ENCODE measurements around the gene TNFRSF8.

DNA sequence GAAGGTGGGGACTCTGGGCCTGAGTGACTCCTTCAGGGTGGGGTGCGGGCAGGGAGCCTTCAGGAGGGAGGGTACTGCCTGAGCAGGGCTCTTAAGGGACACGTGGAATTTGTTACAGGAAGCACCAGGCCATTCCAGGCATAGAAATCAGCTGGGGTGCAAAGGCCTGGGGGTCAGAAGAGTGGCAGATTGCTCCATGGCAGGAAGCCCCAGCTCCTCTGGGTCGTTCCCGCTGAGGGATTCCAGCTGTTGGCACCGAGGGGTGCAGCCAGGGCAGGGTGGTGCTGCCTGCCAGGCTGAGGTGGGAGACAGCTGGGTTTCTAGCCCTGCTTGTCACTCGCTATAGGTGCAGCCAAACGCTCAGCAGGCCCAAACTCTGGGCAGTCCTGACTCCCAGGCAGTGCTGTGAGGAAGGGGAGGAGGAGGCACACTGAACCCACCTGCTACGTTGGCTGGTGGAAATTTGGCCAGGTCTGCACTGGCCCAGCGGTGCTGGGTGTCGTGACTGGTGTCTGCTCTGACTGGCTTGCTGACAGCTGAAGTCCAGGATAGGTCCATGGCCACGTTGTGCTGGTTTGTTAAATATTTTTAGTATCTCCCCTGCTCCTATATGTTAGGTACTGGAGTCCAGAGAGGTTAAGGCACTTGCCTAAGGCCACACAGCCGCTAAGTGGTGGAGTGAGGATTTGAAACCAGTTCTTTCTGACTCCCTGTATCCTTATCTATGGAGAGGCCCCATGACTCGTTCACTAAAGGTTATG lies 123.0 kb downstream of the TNFRSF8 start:
- TF ChIP-seq EP300 (IDR thresholded peaks at IDR 0.05; ENCODE audit: borderline replicate concordance in 1 of 2, low read depth in 1 of 2, low read length in 1 of 2) (no peak), SMC3 (IDR thresholded peaks at IDR 0.05; ENCODE audit: low read depth, low read length) (no peak), GABPA (IDR thresholded peaks at IDR 0.05; ENCODE audit: low read depth) (no peak), EZH2phosphoT487 (IDR thresholded peaks at IDR 0.05; ENCODE audit: borderline replicate concordance, low read depth) (no peak), CHD2 (IDR thresholded peaks at IDR 0.05; ENCODE audit: low read length, partially characterized antibody) (no peak)
- TF ChIP-seq, protein P1, sequence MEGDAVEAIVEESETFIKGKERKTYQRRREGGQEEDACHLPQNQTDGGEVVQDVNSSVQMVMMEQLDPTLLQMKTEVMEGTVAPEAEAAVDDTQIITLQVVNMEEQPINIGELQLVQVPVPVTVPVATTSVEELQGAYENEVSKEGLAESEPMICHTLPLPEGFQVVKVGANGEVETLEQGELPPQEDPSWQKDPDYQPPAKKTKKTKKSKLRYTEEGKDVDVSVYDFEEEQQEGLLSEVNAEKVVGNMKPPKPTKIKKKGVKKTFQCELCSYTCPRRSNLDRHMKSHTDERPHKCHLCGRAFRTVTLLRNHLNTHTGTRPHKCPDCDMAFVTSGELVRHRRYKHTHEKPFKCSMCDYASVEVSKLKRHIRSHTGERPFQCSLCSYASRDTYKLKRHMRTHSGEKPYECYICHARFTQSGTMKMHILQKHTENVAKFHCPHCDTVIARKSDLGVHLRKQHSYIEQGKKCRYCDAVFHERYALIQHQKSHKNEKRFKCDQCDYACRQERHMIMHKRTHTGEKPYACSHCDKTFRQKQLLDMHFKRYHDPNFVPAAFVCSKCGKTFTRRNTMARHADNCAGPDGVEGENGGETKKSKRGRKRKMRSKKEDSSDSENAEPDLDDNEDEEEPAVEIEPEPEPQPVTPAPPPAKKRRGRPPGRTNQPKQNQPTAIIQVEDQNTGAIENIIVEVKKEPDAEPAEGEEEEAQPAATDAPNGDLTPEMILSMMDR (IDR thresholded peaks at IDR 0.05) = no peak
- TF ChIP-seq, protein P2, sequence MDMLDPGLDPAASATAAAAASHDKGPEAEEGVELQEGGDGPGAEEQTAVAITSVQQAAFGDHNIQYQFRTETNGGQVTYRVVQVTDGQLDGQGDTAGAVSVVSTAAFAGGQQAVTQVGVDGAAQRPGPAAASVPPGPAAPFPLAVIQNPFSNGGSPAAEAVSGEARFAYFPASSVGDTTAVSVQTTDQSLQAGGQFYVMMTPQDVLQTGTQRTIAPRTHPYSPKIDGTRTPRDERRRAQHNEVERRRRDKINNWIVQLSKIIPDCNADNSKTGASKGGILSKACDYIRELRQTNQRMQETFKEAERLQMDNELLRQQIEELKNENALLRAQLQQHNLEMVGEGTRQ (IDR thresholded peaks at IDR 0.05; ENCODE audit: borderline replicate concordance, low read depth, low read length) = no peak
